ENCODE results near the gene RDH16.
"Not testable (repeated sequence)": the region's sequence is repeated elsewhere in the genome, so short reads cannot be mapped to it uniquely, and the experiment has no call there.

RDH16 gene

DNA sequence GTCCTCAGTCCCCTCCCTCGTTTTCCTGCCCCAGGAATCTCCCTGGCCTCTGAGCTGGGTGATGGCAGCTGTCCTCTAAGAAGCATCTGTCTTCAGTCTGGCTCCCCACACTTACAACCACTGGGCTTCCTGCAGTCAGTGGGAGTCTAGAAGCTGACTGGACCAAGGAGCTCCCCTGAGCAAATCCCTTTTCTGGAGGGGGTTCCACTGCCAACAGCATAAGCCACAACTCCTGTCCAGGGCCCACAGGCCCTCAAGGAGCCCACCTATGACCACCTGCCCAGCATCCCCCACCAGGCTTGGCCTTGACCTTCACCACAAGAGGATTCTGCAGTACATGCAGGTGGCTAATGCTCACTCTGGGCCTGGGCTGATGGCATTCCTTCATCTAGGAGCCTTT lies 4.1 kb downstream of the RDH16 start:
- DNase-seq = no peak

DNA sequence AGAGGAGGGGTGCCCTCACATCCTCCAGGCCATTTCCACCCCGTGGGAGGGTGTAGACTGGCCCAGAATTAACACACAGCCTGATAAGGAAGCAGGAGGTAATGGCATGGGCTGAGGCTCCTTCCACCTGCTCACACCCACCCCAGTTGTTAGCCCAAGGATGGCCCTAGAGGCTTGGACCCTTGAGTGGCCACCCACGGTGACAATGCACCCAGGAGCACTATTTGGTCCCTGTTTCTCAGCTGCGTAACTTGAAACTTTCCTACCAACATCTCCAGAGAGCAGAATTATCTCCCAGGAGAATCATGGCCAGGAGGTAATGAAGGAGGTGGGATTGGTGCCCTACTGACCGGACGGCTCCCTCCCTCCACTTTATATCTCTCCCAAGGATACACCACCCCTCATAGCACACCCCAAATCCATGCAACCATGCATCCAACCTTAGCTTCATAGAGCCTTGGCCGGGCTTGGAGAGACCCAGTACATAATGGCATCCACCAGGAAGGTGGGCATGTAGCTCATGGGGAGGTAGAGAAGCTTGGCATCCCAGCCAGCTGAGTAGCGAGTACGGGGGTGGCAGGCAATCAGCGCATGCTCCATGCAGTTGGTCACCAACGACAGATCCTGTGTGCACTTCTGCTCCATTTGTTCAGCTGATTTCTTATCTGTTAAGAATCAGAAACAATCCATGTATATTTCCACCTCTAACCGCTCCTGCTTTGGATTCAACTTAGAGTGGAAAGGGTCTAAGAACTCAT lies 5.6 kb downstream of the RDH16 start:
- no peak for DNase-seq

DNA sequence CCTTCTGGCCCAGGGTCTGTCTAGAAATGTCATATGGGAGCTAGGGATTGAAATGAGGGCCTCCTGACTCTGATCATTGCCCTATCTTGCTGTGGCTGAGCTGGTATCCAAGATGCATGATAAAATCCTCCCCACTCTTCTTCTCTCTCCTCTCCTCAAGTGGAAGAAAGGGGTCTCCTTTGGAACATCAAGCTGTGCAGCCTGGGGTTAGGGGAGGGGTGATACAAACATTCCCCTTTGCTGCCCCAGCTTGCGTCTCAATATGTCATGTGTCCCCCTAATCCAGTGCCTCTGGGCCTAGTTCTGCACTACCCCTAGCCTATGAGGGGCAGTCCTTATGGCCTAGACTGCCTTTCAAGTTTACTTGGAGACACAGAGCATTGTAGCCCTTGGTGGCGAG lies 8.5 kb downstream of the RDH16 start:
- DNase-seq = no peak

DNA sequence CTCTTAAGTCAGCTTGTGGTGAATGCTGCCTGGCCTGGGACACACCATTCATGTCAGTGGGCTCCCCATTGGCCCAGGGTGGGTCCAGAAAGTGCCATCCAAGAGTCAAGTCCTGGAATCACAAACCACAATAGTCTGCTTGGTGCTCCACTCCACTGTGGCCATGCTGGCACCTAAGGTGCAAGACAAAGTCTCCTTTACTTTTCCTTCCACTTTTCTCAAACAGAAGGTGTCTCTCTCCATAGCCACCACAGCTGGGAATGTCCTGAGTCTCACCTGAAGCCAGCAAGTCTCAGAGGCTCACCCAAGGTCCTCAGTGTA lies 9.0 kb downstream of the RDH16 start:
- no peak for DNase-seq

DNA sequence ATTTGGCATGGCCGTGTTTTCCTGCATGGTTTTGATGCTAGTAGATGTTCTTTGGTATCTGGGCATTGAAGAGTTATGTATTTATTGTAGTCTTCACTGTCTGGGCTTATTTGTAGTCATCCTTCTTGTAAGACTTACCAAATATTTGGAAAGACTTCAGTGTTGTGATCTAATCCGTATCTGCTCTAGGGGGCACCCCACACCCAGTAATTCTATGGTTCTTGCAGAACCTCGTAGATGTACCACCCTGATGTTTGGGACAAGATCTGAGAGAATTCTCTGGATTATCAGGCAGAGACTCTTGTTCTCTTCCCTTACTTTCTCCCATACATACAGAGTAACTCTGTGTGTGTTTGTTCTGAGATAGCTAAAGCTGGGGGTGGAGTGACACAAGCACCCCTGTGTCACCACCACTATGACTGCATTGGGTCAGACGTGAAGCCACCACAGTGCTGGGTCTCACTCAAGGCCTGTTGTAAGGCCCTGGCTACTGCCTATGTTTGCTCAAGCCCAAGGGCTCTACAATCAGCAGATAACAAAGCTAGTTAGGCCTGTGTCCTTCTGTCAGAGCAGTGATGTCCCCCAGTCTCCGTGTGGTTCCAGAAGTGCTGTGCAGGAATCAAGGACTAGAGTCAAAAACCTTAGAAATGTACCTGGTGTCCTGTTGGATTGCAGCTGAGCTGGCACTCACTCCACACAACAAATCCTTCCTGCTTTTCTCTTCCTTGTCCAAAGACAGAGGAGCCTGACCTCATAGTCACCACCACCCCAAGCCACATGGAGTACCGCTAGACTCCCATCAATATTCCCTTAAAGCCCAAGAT lies 9.6 kb downstream of the RDH16 start:
- no peak for DNase-seq

DNA sequence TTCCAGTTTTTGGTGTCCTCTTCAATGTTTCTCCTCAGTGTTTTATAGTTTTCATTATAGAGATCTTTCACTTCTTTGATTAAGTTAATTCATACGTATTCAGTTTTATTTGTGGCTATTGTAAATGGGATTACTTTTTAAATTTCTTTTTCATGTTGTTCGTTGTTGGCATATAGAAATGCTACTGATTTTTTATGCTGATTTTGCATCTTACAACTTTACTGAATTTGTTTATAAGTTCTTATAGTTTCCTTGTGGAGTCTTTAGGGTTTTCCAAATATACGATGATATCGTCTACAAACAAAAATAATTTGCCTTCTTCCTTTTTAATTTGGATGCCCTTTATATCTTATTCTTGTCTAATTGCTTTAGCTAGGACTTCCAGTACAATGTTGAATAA lies 13.5 kb downstream of the RDH16 start:
- DNase-seq = no peak

DNA sequence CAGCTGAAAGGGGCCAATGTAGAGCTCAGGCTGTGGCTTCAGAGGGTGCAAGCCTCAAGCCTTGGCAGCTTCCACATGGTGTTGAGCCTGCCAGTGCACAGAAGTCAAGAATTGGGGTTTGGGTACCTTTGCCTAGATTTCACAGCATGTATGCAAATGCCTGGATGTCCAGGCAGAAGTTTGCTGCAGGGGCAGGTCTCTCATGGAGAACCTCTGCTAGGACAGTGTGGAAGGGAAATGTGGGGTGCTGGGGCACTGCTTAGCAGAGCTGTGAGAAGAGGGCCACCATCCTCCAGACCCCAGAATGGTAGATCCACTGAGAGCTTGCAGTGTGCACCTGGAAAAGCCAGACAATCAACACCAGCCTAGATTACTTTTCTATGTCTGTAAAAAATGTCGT lies 14.0 kb downstream of the RDH16 start:
- not testable (repeated sequence) for DNase-seq

DNA sequence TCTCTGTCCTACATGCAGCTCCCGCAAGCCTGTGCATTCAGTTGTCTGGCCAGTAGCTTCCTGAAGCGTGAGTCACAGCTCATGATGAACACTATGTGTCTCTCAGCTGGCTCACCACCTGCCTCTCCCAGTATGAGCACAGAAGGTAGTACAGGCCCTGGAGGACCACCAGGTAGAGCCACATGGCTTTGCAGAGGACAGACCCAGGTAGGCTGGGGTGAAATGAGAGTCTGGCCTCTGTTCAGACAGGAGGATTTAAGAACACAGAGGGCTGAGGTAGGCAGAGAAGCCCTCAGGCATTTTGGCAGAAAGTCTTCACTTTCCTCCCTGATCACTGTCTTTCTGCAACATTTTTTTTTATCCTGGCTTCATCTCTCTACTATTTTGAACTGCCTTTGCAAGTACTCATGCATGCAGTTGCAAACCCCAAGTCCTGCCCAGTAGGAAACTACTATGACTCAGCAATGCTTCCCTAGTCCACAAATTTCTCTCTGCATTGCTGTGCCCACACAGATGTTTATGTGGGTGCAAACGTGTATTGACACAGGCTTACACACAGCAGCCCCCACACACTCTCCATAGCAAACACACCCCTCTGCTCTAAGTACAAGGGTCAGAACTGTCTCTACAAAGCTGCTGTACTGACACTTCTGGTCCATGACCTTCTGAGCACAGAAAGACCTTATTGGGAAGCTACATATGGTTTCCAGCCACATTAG lies 15.9 kb downstream of the RDH16 start:
- DNase-seq = peak; percentile 89

DNA sequence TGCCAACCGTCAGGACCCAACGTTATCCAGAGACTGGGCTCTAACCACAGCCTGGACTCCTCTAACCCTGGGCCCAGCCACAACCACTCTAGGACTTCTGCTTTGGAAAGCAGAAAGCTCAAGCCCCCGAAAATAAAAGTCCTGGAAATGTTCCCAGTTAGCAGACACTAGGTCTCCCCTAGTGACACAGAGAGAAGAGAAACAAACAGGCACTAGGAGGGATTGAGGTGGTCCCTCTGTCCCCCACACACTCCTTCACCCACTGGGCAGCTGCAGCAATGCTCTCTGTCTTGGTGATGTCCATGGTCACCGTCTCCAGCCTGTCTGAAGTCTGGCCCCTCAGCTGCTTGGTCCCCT lies 16.5 kb downstream of the RDH16 start:
- not testable (repeated sequence) for DNase-seq

DNA sequence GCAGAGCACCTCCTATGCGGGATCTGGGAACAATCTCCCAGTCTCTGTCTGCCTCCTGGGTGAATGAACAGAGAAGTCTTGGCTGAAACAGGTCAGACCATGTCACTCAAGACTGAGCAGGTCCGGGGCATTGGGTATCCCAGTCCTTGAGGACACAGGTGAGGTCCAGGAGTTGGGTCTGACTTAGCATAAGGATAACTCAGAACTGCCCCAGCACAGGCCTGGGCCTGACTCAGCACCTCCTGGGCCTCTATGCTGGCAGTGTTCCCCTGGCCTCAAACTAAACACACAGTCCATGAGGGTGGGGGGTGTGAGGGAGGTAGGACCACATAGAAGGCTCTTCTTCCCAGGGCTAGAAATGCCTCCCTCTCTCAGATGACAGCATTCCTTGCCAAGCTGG lies 21.7 kb downstream of the RDH16 start:
- DNase-seq = no peak

DNA sequence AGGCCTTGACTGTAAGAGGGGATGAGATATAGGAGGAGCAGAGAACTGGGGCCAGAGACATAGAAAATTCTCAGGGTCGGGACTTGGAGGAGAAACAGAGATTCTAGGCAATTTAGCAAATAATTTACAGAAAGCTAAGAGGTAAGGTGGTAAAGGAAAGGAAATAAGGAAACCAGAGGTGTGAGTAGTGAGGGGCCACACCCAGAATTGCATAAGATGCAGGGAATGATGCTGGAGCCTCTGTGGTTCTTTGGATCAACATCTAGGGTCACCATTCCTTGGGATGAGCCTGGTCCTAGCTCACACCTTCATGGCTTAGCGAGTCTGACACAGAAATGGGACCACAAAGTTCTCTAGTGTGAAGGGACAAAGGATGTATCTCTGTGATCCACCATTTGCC lies 22.3 kb downstream of the RDH16 start:
- DNase-seq = no peak

DNA sequence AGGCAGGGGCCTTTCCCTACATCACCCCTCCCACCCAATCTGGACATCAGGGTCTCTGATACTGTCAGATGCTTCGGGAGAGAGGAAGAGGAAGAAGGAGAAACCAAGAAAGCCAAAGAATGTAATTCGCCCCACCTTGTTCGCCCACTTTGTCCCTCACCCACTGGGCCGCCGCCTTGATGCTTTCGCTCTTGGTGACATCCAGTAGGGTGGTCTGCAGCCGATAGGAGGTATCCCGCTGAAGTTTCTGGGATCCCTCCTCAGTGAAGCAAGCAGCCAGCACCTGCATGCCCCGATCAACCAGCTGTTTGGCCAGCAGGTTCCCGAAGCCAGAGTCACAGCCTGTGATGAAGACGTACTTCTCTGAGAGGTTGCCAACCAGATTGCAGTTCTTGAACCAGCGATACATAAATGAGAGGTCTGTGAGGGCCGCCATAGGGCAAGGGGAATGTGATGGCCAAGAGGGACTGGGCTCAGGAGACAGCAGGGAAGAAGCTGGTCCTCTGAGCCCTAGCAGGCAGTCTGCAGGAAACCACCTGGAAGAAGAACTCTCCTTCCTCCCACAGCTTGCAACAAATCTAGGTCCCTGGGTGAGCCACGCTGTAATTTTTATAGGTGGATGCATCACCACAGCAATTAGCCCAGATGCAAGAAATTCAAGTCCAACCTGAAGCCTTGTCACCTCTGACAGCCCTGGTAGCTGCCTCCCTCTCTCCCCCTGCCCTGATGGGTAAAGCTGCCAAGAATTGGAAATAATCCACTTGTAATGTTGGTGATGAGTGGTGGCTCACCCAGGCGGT lies 23.4 kb downstream of the RDH16 start, which contains the start of gene SDR9C7:
Gene SDR9C7 (minus strand): TSS at position 583 of the 800 bp plus-strand sequence. CDS start 147 bp downstream, at position 436.
- DNase-seq = no peak

DNA sequence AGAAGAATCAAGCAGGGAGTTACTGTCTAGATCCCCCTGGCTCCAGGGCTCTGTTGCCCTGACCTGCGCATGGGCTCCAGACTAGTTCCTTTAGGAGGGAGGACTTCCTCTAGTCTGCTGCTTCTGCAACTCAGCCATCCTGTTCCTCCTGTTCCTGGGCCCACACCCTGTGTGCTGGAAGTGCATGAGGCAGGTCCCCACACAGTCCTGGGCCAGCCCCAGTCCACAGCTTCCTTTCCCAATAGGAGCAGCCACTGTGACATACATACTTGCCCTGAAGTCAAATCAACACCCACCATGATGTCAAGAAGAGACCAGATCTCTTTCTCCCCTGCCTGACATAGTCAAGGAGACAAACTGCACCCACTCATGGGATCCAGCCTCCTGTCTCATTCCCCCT lies 24.5 kb downstream of the RDH16 start:
- DNase-seq = no peak

DNA sequence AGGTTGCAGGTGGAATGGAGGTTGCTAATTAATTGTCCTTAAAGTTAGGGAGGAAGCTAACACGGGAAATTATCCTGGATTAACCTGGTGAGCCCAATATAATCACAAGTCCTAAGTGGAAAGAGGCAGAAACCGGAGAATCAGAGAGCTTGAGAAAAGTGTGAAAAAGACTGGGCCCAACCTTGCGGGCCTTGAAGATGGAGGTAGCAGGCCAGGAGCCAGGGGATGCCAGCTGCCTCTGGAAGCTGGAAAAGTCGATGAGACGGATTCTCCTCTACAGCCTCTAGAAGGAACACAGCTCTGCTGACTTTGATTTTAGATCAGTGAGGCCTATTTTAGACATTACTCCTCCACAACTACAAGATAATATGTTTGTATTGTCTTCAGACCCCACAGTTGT lies 25.3 kb downstream of the RDH16 start:
- DNase-seq = no peak

DNA sequence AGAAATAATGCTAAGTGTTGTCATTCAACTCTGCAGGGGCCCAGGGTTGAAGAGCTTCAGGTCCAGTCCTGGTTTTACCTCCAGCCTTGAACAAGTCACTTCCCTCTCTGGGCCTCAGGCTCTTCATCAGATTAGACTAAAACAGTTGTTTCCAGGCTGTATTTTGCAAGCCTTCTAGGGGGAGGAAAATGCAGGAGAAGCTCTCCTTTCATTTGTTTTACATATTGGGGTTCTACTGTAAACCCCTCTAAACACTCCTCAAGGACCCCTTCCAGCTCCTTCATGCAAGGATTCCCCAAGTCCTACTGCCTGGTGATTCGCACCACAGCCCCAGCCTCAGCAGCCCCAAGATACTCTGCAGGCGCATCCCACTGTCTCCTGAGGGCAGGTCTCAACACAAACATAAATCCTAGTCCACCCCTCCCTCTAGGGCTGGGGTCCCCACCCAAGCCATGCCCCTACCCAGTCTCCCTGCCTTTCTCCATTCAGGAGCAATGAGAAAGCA lies 25.9 kb downstream of the RDH16 start:
- peak; percentile 63 for DNase-seq

DNA sequence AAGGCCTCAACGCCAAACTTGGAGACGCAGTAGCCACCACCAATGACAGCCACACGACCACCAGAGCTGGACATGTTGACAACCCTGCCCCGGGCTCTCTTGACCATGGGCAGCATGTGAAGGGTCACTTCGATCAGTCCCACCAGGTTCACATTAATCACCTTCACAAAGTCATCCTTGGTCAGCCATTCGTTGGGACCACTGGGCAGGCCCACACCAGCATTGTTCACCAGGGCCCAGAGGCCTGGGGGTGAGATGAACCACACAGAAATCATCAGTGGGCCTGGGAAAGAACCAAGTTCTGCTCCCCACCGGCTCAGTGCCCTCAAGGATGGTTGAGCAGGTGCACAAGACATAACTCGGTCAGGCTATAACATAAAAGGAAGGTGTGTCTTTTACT lies 27.2 kb downstream of the RDH16 start:
- no peak for DNase-seq

DNA sequence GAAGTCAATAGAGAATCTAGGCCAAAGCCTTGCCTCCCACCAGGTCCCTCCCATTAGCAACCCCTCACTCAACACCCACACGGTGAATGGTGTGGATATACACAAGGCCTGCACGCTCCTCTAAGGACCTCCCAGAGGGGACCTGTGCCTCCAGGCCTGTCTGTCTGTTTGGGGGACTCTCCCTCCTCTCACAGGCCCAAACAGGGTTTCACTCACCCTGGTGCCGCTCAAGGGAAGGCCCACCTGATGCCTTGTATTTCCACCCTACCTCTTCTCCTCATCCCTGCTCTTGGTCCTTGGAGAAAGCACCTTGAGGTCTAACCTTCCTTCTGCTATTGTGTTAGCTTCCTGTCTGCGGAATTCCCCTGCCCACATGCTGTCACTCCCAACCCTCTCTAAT lies 27.6 kb downstream of the RDH16 start:
- no peak for DNase-seq

DNA sequence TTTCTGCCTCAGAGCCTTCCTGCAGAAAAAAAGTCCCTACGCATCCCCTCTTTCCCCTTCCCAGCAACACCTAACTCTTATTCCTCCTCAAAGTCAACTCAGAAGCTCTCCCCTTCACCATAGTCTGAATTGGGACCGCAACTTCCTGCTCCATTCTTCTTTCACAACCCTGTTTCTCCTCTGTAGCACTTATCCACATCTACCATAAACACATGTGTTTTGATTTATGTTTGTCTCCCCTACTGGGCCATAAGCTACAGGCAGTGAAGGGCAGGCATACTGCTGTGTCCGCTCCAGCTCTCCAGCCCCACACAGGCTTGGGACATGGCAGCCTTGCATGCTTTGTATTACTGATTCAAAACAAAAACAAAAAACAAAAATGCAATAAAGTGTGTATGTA lies 29.1 kb downstream of the RDH16 start:
- DNase-seq = no peak

DNA sequence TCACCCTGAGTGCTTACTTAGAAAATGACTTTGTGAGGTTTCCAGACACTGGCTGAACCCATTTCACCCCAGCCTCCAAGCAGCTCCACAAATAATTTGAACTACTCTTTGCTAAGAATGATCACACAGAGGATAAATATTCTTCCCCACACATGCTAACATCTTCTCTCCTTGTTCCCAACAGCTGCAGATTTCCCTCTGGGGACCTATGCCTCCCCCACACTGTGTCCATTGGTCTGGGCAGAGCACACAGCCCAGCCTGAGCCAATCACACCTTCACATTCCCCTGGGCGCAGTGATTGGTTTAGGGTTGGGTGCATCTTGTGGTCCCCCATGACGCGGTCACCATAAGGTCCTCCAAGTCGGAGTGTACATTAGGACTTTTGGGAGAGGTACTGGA lies 30.1 kb downstream of the RDH16 start:
- DNase-seq = no peak

DNA sequence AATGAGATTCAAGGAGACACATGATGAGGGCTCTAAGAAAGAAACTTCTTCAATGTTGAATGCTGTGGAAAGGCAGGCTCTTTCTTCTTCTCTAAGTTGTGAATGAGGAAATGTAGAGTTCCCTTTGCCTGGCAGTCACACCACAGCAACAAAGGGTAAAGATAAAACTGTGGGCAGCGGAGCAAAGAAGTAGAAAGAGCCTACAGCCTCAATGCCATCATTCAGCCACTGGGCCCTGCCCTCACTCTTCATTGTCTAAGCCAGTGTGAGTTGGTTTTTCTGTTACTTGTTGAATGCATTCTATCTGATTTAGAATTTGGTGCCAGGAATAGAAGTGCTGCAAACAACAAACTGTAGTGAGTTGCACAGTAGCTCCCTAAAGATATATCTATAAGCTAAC lies 35.4 kb downstream of the RDH16 start:
- DNase-seq = no peak

DNA sequence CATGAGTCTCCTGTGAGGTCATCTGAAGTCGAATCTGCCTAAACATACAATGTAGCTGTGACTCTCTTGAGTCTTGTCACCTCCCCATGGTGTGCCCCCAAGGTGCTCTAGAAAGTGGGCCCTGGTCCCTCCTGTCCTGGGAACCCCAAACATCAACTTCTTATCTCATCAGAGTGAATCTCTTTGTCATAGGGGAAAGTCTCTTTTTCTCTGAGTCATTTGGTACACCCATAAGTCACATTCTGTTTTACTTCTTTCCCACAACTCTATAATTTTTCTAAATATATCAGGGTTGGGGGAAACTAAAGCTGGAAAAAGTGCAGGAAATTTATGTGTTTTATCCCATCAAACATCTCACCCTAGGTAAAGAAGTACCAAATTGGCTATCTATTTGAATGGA lies 36.1 kb downstream of the RDH16 start:
- no peak for DNase-seq

DNA sequence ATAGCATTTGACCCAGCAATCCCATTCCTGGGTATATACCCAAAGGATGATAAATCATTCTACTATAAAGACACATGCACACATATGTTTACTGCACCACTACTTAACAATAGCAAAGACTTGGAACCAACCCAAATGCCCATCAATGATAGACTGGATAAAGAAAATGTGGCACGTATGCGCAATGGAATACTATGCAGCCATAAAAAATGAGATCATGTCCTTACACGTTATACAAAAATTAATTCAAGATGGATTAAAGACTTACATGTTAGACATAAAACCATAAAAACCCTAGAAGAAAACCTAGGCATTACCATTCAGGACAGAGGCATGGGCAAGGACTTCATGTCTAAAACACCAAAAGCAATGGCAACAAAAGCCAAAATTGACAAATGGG lies 39.3 kb downstream of the RDH16 start:
- DNase-seq = not testable (repeated sequence)

DNA sequence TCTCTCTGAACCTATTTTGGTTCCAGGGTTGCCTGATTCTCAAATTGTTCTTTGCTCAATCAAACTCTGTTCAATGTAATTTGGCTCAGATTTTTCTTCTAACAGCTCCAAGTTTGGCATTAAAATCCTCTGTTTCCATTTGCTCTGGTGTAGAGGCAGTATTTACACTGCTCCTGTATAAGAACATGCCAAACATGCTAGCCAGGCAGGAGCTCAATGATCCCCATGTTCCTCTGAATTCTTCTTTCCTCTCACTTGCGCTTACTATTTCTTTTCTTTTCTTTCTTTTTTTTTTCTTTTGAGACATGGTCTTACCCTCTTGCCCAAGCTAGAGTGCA lies 40.4 kb downstream of the RDH16 start:
- DNase-seq = no peak
